Ishikawa (cell line): ENCODE measurements around the gene ADCY5.

ENCODE experiments used
- CEBPB ChIP-seq: IDR thresholded peaks from 2 replicates; pipeline ENCODE4 v1.6.1; 2012
- CREB1 ChIP-seq: IDR thresholded peaks from 2 replicates; pipeline ENCODE4 v1.6.1; 2012; ENCODE audit warnings: low read depth
- EGR1 ChIP-seq: IDR thresholded peaks from 2 replicates; pipeline ENCODE4 v1.6.1; 2012
- EP300 ChIP-seq: IDR thresholded peaks from 2 replicates; pipeline ENCODE4 v1.6.1; 2012; ENCODE audit warnings: borderline replicate concordance
- FOXM1 ChIP-seq: IDR thresholded peaks from 2 replicates; pipeline ENCODE4 v1.6.1; 2012; ENCODE audit warnings: low read depth, borderline replicate concordance
- MAX ChIP-seq: IDR thresholded peaks from 2 replicates; pipeline ENCODE4 v1.6.1; 2012
- NFIC ChIP-seq: IDR thresholded peaks from 2 replicates; pipeline ENCODE4 v1.6.1; 2012
- RAD21 ChIP-seq: IDR thresholded peaks from 2 replicates; pipeline ENCODE4 v1.6.1; 2012; ENCODE audit warnings: low read depth
- REST ChIP-seq: IDR thresholded peaks from 2 replicates; pipeline ENCODE4 v1.6.1; 2012; ENCODE audit warnings: low read depth, mild to moderate bottlenecking
- YY1 ChIP-seq: IDR thresholded peaks from 2 replicates; pipeline ENCODE4 v1.6.1; 2012; ENCODE audit warnings: low read depth
- ZBTB7A ChIP-seq: IDR thresholded peaks from 2 replicates; pipeline ENCODE4 v1.6.1; 2012; ENCODE audit warnings: low read depth

- TF ChIP-seq YY1 (no peak), EP300 (no peak), CREB1 (no peak), CEBPB (no peak), NFIC (no peak), ZBTB7A (no peak), EGR1 (no peak), MAX (no peak), REST (no peak), RAD21 (no peak), FOXM1 (no peak)
Measured at GRCh38 chr3:123336001-123336400, 112.9 kb downstream of the ADCY5 start.
